Prostate gland (tissue), 2 donors: ENCODE results near the gene FGF2. TPM values are rescaled to one million over a fixed set of nuclear protein-coding genes. Genes with fewer than 3 reads are reported as not detected.
"Not testable (repeated sequence)": the region's sequence is repeated elsewhere in the genome, so short reads cannot be mapped to it uniquely, and the experiment has no call there.

Experiments
- DNase-seq: peaks from one replicate; pipeline ENCODE4 v3.0.0-alpha.2; 2019; ENCODE audit warnings: low spot score
- H3K27ac ChIP-seq, 2 donors: fragments of 200-600 bp; sonication (generic); 2 replicates each; pipeline ENCODE4 v1.5.1; 2017 to 2019
- H3K27me3 ChIP-seq: fragments of 200-600 bp; sonication (generic); replicated peaks from 2 replicates; pipeline ENCODE4 v1.5.1; 2019; ENCODE audit not compliant: insufficient read depth
- H3K36me3 ChIP-seq, 2 donors: fragments of 200-600 bp; sonication (generic); 1 replicate in 1 of 2; 2 replicates in 1 of 2; pipeline versions ENCODE4 v1.5.1 to v1.8.1; 2017 to 2019
- H3K4me1 ChIP-seq: fragments of 200-600 bp; sonication (generic); replicated peaks from 2 replicates; pipeline ENCODE4 v1.5.1; 2019
- H3K4me3 ChIP-seq, 2 donors: fragments of 200-600 bp; sonication (generic); 2 replicates each; pipeline ENCODE4 v1.5.1; 2017 to 2019
- H3K9me3 ChIP-seq: fragments of 200-600 bp; sonication (generic); 2 replicates; pipeline ENCODE4 v1.5.1; 2017
- POLR2A ChIP-seq: fragments of 450-650 bp; IDR thresholded peaks from one replicate; pipeline ENCODE4 v1.6.1; 2016; ENCODE audit warnings: antibody characterized with exemption, mild to moderate bottlenecking
- POLR2AphosphoS5 ChIP-seq: sonication (generic); formaldehyde crosslinking; IDR thresholded peaks from one replicate; pipeline ENCODE4 v1.6.1; 2017; ENCODE audit warnings: antibody characterized with exemption
- WGBS: methylation state at CpG from one replicate; pipeline ENCODE4 v1.1.5; 2018; 5-methylcytosine and 5-hydroxymethylcytosine counted together
- intact Hi-C: fragments of 100-400 bp; cut with DNase I; formaldehyde crosslinking; loops from one replicate; pipeline ENCODE4 v1.14.2; 2022
- total RNA-seq, 2 donors: library from RNA; depleted of rRNA; stranded (reverse); fragments of >200 nt; gene quantifications; one replicate each; pipeline ENCODE4 v1.1.0, GENCODE V29; 2016
- TF ChIP-seq, protein P1 (sequence below), 4 experiments: fragments of 200-600 bp in 2 of 4; fragments of 450-650 bp in 2 of 4; sonication (generic) in 2 of 4; IDR thresholded peaks; 1 replicate in 3 of 4; 2 replicates in 1 of 4; pipeline ENCODE4 v1.5.1; 2016 to 2019; ENCODE audit warnings: antibody characterized with exemption in 4 of 4, mild to moderate bottlenecking in 2 of 4, moderate library complexity in 2 of 4

FGF2 gene
- total RNA-seq, 2 donors from 2014 or later: 4.4 to 4.8 TPM

DNA sequence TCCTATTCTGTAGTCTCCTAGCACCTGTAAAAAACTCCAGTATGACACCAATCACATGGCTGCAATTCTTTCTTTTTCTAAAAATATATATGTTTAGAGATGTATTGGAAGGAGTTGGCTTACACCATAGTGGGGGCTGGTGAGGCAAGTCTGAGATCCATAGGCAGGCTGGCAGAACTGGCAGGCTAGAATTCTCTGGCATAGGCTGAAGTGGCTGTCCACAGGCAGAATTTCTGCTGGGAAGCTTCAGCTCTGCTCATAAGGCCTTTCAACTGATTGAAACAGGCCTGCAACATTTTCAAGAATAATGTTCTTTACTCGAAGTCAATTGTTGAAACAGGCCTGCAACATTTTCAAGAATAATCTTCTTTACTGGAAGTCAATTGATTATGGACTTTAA is 37.0 kb downstream of the FGF2 start:
- WGBS: 96% methylated on average over 1 of the region's 1 CpG
- TF ChIP-seq, protein P1, sequence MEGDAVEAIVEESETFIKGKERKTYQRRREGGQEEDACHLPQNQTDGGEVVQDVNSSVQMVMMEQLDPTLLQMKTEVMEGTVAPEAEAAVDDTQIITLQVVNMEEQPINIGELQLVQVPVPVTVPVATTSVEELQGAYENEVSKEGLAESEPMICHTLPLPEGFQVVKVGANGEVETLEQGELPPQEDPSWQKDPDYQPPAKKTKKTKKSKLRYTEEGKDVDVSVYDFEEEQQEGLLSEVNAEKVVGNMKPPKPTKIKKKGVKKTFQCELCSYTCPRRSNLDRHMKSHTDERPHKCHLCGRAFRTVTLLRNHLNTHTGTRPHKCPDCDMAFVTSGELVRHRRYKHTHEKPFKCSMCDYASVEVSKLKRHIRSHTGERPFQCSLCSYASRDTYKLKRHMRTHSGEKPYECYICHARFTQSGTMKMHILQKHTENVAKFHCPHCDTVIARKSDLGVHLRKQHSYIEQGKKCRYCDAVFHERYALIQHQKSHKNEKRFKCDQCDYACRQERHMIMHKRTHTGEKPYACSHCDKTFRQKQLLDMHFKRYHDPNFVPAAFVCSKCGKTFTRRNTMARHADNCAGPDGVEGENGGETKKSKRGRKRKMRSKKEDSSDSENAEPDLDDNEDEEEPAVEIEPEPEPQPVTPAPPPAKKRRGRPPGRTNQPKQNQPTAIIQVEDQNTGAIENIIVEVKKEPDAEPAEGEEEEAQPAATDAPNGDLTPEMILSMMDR (IDR thresholded peaks at IDR 0.05): no peak
- no peak for TF ChIP-seq POLR2AphosphoS5
- no peak for TF ChIP-seq POLR2A
- no peaks in the 10 kb centered on the region for H3K9me3 ChIP-seq
- H3K27ac ChIP-seq: no peak overlapping the region
- intact Hi-C loops: no loop called here
- no peaks in the 10 kb centered on the region for H3K27me3 ChIP-seq
- no peak for DNase-seq
- no peaks in the 10 kb centered on the region for H3K4me1 ChIP-seq
- H3K4me3 ChIP-seq: no peak overlapping the region
- no peaks in the 10 kb centered on the region for H3K36me3 ChIP-seq

DNA sequence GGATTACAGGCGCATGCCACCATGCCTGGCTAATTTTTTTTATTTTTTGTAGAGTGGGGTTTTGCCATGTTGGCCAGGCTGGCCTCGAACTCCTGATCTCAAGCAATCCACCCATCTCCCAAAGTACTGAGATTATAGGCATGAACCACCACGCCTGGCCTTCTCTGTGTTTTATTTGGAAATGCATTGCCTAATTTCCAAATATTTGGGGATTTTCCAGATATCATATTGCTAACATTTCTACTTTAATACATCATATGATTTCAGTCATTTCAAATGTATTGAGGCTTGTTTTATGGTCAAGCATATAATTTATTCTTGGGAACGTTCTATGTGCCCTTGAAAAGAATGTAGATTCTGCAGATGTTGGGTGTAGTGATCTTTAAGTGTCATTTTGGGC is 38.8 kb downstream of the FGF2 start:
- no peaks in the 10 kb centered on the region for H3K36me3 ChIP-seq
- no peak overlapping the region for H3K27ac ChIP-seq
- H3K27me3 ChIP-seq: no peaks in the 10 kb centered on the region
- H3K4me3 ChIP-seq: no peak overlapping the region
- no peaks in the 10 kb centered on the region for H3K9me3 ChIP-seq
- WGBS: 88% methylated on average over 4 of the region's 4 CpGs
- TF ChIP-seq, protein P1 (IDR thresholded peaks at IDR 0.05): no peak
- no peak for TF ChIP-seq POLR2AphosphoS5
- no peak for TF ChIP-seq POLR2A
- intact Hi-C loops: no loop called here
- no peaks in the 10 kb centered on the region for H3K4me1 ChIP-seq
- no peak for DNase-seq

DNA sequence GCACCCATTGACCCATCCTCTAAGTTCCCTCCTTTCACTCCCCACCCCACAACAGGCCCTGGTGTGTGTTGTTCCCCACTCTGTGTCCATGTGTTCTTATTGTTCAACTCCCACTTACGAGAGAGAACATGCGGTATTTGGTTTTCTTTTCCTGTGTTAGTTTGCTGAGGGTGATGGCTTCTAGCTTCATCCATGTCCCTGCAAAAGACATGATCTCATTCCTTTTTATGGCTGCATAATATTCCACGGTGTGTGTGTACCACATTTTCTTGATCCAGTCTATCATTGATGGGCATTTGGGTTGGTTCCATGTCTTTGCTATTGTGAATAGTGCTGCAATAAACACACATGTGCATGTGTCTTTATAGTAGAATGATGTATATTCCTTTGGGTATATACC is 41.6 kb downstream of the FGF2 start:
- 94% methylated on average over 3 of the region's 3 CpGs for WGBS
- intact Hi-C loops, DNase-seq, H3K4me1 ChIP-seq, H3K4me3 ChIP-seq, H3K27ac ChIP-seq, H3K36me3 ChIP-seq, H3K27me3 ChIP-seq, H3K9me3 ChIP-seq: not testable (repeated sequence)

- H3K27me3 ChIP-seq: no peaks in the 10 kb centered on the region
- WGBS: 66% methylated on average over 1 of the region's 1 CpG
- no peak overlapping the region for H3K27ac ChIP-seq
- H3K4me1 ChIP-seq: no peaks in the 10 kb centered on the region
- no peak for DNase-seq
- no peaks in the 10 kb centered on the region for H3K9me3 ChIP-seq
- no peak overlapping the region for H3K4me3 ChIP-seq
- intact Hi-C loops: no loop called here
- H3K36me3 ChIP-seq: no peaks in the 10 kb centered on the region
- TF ChIP-seq POLR2AphosphoS5 (no peak), POLR2A (no peak)
- TF ChIP-seq, protein P1 (IDR thresholded peaks at IDR 0.05): no peak
Observed at GRCh38 chr4:122873146-122873545, 46.5 kb downstream of the FGF2 start.

DNA sequence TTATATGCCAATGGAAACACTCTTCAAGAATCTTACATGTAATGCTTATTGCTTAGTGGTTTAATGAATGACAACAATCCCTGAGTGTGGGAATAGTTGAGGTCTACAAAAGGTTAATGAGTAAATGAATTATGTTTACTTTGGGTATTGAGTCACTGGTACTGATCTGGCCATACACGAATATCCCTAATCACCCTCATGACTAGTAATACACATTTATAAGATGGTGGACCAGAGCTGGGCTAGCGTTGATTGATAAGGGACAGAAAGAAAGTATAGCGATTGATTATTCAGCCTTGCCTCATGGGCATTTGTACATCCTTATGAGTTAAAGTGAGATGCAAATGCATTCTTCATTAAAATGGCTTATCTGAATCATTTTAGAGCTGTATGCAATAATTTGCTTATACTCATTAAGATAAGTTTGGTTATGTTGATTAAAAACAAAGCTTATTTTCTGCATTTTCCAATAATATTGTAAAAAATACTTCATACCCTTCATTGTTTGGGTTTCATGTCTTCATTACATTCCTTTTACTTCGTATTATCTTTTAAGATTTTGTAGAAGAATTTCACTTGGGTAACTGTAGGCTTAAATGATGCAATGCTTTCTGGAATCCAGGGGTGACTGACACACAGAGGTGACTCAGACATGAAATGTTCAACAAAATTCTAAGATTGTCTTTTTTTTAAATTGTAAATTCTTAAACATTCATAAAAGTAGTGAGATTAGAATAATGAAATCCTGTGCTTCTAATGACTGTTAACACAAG is 47.4 kb downstream of the FGF2 start:
- no peak for DNase-seq
- TF ChIP-seq POLR2A: no peak
- TF ChIP-seq POLR2AphosphoS5: no peak
- TF ChIP-seq, protein P1 (IDR thresholded peaks at IDR 0.05): no peak
- Histone ChIP-seq H3K4me3 (no peak overlapping the region), H3K9me3 (no peaks in the 10 kb centered on the region), H3K36me3 (no peaks in the 10 kb centered on the region), H3K4me1 (no peaks in the 10 kb centered on the region), H3K27ac (no peak overlapping the region), H3K27me3 (no peaks in the 10 kb centered on the region)
- intact Hi-C loops: no loop called here
- WGBS: 71% methylated on average over 4 of the region's 4 CpGs
